DMS114 treated with DMSO at 0.1 percent for 48 hours (cell line): ENCODE data around the gene FAP.

Experiments
- DNase-seq: peaks from one replicate; lab custom pipeline; 2025; ENCODE audit not compliant: unreplicated experiment; lab: John Stamatoyannopoulos, UW

The FAP gene

DNA sequence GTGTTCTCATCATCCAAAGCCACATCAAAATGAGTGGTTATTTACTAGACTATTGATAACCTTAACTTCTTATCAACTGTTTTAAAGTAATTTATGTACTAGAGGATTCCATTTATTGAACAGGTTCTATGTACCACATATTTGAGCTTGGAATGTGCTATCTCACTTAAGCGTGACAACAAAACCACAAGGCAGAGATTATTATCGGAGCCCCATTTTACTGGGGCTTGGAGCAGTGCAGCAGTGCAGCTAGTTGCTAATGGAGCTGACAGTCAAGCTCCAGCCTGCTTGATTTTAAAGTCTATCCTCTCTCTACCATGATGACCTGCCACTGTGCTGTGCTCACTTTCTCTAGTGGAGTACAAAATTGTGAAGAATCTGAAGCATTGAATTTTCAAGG is 115.8 kb downstream of the FAP start:
- no peak for DNase-seq

DNA sequence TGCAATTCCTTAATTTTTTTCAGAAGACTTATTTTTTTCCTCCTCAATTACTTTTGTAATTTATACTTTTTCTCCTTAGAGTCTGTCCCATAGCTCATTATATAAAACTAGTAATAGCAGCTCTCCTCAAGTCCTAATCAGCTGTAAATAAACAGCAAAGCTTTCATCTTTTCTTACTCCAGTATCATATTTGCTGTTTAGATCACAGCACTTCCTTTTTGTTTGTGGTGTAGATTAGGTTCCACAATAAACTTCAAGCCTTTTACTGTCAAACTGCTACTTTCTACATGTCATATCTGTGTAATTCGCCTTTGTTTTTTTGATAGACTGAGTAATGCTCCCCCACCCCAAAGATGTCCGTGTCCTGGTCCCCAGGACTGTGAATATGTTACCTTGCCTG is 116.7 kb downstream of the FAP start:
- no peak for DNase-seq

- no peak for DNase-seq
Observed at GRCh38 chr2:162126111-162126519, 117.1 kb downstream of the FAP start.

DNA sequence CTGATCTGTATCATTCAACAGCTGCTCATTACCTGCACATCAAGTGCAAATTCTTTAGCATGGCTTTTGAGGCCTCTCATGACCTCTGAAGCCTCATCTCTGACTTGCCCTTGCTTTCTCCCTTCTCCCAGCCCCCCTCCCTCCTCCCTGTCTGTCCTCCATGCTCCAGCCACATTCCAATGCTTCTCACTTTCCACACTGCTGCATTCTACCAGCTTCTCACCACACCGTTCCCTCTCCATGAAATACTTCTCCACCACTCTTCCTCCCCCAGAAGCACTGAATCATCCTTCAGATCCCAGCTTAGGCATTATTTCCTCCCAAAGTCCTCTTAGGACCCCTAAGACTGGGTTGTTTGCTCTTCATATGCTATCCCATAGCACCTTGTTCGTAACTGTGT is 118.1 kb downstream of the FAP start:
- no peak for DNase-seq

DNA sequence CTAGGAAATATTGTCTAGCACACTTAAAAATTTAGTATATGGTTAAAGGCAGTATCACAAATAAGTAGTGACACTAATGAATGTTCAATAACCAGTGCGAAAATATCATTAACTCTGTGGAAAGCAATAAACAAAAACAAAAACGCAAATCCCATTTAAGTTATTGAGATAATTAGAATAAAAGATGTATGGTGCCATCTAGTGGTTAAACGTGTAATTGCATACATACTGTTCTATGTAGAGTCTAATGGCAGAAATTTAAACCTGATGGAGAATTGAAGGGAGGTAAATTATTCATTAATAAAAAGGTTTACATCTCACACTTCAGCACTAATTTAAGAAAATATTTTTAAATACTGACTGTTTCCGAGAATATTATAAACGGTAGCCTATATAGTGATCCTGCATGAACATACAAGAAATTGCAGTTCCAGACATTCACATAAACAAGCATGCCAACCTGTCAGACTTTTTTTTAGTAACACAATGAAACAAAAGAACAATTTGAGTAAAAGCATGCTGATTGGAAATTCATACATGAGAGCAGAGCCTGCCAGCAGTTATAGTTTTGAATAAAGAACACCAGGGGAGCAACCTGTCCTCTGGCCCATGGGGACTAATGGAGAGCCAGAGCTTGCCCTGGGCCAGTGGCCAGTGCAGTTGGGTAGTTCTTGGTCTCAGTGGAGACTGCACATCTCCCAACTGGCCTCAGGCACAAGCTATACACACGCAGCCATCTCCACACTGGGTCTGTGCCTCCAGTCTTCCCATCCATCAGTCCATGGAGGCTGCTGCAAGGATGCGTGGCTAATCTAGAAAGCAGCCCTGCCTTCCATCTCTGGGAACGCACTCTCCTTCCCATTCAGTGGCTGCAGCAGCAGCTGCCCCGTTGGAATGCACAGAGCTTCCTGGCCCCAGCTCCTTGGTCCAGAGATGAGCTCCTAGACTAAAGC is 119.2 kb downstream of the FAP start:
- DNase-seq: peak; percentile 44
